GM19099 (cell line): ENCODE data around the gene SPATS2.

Source experiments
- POLR2A ChIP-seq: IDR thresholded peaks from 3 replicates; pipeline ENCODE4 v1.6.1; 2011; ENCODE audit warnings: low read depth; ENCODE audit not compliant: insufficient read length; ENCODE audit errors: extremely low read depth

Gene SPATS2

DNA sequence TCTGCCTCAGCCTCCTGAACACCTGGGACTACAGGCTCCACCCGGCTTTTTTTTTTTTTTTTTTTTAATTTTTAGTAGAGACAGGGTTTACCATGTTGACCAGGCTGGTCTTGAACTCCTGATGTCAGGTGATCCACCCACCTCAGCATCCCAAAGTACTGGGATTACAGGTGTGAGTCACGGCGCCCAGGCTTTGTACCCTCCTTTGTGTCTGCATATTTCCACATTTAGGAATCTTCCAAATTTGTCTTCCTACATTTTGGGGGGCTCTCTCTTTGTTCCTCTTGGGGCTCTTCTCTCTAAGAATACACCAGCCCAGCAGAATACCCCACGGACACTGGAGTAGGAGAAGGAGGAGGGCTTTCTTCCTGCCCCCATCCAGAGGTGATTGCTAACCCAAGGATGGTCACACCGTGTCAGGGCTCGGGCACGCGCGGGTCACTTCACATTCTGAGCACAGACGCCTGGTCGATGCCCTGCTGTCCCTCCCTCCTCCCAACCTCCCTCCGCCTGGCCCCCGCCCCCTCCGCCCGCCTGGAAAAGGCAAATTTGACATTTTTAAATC lies 22.7 kb upstream of the SPATS2 start:
- TF ChIP-seq POLR2A = no peak

DNA sequence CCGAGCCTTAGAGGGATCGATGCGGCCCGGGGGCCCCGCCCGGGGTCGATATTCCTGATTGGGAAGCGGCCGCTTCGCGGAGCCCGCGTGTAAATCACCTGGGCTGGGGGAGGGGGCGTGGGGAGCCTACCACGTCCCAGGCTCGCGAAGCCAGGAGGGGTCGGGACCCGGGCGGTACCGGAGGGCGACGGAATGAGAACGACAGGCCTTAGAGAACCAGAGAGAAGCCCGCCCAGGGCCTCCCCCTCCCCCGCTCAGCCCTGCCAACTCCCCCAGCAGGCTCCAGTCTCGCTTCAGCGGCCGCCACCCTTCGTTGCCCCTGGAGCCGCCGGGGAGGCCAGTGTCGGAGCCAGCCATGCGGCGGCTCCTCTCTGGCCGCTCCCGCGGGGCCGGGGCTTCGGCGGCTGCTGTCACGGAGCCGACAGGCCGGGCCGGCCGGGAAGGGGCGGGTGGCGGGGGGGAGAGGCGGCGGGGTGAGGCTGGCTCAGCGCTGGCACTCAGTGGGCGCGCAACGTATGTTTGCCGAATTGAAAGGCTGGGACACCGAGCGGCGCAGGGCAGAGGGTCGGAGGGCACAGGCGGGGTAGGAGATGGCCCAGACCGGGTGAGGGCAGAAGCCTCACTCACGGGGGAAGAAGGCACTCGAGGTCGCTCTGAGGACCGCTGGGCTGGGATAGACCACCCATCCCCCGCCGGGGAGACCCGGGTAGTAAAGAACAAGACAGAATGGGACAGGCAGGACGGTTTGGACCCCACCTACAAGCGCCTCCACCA lies 22.0 kb upstream of the SPATS2 start:
- TF ChIP-seq POLR2A = no peak

DNA sequence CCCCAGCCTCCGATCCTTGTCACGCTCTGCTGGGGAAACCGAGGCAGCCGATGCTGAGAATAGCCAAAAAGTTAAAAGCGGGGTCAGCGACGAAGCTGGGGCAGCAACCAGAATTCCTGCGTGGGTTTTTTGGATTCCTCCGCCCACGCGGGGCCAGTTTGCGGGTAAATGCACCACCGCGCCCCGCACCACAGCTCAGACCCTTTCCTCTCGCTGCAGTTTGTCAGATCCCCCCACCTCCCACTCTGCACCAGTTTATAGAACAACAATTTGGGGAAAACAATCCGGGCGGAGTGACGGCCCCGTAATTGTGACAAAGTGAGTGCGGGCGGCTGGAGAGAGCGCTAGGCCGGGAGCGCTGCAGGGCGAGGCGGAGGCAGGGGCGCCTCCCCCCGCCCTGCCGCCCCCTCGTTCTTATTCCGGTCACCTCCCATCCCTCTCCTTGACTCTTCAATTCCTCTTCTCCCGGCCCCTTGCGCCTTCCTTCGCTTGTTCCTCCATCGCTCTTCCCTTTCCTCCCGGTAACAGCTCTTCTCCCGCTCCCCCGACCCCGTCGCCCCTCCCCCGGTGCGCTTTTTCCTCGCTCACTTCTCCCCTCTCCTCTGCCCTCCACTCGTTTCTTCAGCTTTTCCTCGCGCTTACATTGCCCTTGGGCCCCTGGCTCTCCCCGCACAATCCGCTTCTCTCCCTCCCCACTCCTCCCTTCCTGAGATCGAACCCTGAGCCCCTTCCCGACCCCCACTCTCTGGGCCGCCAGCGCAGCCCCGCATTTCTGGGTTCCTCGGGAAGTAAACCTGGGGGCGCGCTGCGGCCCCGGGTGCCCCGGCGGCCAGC lies 21.2 kb upstream of the SPATS2 start:
- TF ChIP-seq POLR2A = no peak

DNA sequence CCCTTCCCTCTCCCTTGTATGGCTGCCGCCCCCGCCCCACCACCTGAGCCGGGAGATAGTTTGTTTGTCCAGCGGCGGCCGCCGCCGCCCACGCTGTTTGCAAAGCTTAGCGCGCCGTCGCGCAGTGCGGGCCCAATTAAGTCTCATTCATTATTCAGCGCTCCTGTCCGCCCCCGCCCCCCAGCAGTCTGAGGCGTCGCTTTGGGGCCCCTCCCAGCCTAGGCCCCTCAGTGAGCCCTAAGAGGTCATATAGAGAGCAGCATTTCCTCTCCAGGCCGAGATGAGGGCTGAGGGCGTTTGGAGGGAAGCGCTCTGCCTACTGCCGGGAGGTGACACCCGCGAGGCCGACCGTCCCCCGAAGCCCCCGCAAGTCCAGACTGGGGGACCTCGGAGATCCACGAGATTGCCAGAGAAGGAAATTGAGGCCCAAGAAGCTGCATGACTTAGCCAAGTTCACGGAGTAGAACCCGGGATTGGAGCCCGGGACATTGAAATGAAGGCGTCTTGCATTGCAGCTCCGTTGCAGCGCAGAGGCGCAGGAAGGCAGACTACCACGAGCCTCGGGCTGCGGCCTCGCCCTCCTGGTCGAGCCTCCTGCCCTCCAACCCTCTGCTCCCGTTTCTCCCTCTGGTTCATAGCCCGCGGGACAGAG lies 20.5 kb upstream of the SPATS2 start, which contains the start of gene DNAJC22:
Gene DNAJC22, plus strand, starts transcription at position 230 of the 652 bp plus-strand sequence. CDS start 1,985 bp downstream, outside the sequence.
- TF ChIP-seq POLR2A = no peak

DNA sequence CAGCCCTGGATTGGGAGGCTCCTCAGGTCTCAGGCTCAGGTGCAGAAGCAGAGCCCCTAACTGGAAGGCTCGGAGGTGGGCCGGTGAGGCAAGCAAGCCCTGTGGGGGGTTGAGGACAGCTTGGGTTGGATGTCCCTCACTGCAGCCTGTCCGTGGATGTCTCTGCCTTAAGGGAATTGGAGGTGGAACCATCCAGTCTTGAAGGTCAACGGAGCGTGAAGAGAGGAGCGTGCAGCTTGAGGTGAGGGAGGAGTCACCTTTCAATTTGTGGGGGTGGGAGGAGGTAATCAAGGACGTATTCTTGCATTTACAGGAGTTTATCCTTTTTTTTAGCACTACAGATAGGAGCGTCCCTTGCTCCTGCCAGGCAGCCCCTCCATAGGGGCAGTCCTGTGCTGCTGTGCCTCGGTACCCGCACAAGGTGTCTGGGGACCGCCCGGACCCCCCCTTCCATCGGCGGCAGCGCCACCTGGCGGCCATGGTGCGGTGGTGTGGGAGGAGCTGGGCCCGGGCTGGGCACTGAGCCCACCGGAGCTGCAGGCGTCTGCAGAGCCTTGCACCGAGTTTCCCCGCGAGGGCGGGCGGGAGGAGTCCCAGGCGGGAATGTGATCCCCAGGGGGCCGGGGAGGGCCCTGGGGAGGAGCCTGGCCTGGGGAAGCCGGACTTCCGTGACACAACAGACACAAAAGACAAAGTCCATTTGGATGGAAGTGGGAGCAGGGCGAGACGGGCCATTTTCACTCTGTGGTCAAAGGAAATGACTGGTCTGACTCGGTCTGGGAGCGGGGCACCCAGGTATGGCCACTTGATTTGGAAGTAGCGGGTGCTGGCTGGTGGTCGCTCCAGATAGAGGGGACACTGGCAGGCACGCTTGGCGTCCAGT lies 19.7 kb upstream of the SPATS2 start:
- no peak for TF ChIP-seq POLR2A

DNA sequence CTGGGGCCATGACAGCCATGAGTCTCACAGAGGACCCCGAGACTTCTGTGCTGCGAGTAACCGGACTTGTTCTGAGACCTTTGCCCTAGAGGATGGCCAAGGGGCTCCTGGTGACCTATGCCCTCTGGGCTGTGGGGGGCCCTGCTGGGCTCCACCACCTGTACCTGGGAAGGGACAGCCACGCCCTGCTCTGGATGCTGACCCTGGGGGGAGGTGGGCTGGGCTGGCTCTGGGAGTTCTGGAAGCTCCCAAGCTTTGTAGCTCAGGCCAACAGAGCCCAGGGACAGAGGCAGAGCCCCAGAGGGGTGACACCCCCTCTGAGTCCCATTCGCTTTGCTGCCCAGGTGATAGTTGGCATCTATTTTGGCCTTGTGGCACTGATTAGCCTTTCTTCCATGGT lies 18.5 kb upstream of the SPATS2 start:
- no peak for TF ChIP-seq POLR2A

DNA sequence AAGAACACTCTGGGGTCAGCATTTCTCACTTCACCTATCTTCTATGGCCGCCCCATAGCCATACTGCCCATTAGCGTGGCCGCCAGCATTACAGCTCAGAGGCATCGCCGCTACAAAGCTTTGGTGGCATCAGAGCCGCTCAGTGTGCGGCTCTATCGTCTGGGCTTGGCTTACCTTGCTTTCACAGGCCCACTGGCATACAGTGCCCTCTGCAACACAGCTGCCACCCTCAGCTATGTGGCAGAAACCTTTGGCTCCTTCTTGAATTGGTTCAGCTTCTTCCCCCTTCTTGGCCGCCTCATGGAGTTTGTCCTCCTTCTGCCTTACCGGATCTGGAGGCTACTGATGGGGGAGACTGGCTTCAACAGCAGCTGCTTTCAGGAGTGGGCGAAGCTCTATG lies 18.0 kb upstream of the SPATS2 start:
- no peak for TF ChIP-seq POLR2A

DNA sequence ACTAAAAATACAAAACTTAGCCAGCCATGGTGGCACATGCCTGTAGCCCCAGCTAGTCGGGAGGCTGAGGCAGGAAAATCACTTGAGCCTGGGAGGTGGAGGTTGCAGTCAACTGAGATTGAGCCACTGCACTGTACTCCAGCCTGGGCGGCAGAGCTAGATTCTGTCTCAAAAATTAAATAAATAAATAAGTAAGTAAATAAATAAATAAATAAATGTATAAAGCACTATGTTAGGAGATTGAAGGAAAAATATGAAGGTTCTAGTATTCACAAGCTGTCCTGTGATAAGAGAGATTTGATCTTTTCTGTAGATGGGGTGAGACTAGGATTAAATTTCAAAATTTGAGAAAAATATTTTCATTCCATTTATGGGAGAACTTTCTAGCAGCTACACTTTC lies 14.9 kb upstream of the SPATS2 start:
- TF ChIP-seq POLR2A = no peak

DNA sequence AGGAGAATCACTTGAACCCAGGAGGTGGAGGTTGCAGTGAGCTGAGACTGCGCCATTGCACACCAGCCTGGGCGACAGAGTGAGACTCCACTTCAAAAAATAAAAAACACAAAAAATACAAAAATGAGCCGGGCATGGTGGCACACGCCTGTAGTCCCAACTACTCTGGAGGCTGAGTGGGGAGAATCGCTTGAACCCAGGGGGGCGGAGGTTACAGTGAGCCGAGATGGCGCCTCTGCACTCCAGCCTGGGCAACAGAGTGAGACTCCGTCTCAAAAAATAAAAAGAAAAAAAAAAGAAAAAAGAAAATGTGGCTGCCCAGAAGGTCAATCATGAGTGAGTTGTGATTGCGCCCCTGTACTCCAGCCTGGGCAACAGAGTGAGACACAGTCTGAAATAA lies 11.3 kb upstream of the SPATS2 start:
- no peak for TF ChIP-seq POLR2A

DNA sequence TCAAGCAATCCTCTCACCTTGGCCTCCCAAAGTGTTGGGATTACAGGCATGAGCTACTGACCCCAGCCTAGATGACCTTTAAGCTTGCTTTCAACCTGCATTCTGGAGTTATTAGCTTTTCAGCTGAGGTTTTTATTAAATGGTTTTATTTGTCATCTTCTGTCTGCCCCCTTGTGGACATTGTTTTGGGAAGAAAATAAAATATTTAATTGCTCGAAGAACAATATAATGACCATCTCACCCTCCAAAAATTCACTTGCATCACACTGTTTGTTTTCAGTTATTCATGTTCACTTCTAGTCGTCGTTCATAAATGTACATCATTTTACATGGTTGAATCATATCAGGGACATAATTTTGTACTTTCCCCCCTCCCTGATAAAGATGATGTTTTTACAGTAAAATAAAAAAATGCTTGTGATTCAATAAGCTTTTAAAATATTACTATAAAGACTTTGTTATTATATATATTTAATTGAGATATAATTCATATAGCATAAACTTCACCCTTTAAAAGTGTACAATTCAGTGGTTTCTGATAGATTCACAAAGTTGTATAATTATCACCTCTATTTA lies 10.1 kb upstream of the SPATS2 start:
- TF ChIP-seq POLR2A = no peak

DNA sequence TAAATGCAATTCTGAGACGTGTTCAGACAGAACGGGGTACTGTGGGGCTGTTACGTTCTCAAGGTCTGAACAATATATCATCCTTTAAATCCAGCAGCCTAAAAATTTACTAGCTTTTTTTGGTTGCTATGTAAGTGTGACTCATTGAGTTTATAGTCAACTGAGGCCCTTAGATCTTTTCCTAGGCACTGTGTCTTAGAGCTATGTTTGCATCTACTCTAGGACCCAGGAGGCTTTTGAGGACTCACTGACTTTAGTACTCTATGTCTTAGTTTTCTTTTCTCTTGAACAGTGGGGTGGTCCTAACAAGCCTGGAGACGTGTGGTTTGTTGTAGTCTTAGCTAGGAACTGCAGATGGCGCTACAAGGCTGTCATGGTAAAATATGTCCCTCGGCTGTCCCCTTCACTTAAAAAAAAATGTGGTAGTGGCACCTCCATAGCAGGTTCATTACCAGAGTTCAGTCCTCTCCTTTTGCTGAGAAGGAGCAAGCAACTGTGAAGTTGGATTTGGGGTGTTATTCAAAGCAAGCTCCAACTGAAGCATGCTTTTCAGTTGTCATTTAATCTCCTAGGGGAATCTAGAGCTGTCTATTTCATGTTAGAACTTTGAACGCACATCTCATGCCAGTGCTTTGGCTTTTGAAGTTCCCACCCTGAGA lies 8.7 kb upstream of the SPATS2 start:
- no peak for TF ChIP-seq POLR2A

DNA sequence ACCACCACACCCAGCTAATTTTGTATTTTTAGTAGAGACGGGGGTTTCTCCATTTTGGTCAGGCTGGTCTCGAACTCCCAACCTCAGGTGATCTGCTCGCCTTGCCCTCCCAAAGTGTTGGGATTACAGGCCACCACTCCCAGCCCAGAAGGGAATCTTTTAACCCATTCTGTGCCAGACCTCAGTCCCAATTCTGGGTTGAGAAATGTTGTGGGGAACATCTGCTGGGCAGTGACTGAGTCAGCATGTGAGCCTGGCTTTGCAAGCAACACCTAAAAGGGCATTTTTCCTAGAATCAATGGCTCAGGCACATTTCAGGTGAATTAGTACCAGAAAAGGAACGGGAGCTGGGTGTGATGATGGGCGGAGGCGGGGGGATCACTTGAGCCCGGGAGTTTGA lies 7.6 kb upstream of the SPATS2 start:
- TF ChIP-seq POLR2A = no peak

DNA sequence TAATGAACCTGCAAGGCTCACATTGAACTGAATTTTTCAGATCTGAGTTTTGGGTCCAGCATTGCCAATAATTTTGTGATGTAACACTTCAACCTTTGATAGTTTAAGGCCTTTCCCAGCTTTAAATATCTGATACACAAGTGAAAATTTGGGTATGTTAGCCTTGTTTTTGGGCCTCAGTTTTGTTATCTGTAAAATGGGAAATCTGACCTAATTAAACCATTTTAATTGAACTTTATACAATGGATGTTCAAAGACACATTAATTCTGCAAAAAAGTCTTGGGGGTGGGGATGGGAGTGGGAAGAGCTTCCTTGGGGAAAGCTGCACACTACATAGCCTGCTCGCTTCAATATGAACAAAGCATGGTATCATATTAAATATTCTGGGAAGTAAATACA lies 5.2 kb upstream of the SPATS2 start:
- no peak for TF ChIP-seq POLR2A
